OCI-LY7 (cell line): Measurements from ENCODE around the gene SH3RF3. TPM values are rescaled to one million over a fixed set of nuclear protein-coding genes. Genes with fewer than 3 reads are reported as not detected.

ENCODE experiments used
- BruUV-seq: library from RNA; stranded (reverse); fragments of 400-500 nt; replicated peaks from 2 replicates; lab custom pipeline; 2021; lab: Mats Ljungman, UMichigan
- CTCF ChIA-PET: fragments of 300-600 bp; sonication (Branson Sonifier 250); formaldehyde crosslinking; loops from one replicate; lab custom pipeline; 2022; ENCODE audit warnings: antibody characterized with exemption; ENCODE audit not compliant: unreplicated experiment; lab: Charles Lee
- POLR2A ChIA-PET: fragments of 300-600 bp; sonication (Branson Sonifier 250); formaldehyde crosslinking; loops from one replicate; lab custom pipeline; 2022; ENCODE audit warnings: antibody characterized with exemption; lab: Charles Lee
- DNase-seq: peaks from one replicate; pipeline ENCODE4 v3.0.0-alpha.2; 2015; ENCODE audit warnings: low spot score
- H2AFZ ChIP-seq: fragments of 200-600 bp; sonication (generic), shearing (Covaris generic); 2 replicates; pipeline ENCODE4 v1.6.1; 2014; ENCODE audit warnings: mild to moderate bottlenecking, antibody characterized with exemption, low read length, moderate library complexity
- H3K27ac ChIP-seq: fragments of 200-600 bp; sonication (generic); 2 replicates; pipeline ENCODE4 v1.5.1; 2014; ENCODE audit warnings: mixed run types, low read depth, mild to moderate bottlenecking, moderate library complexity, low read length, inconsistent platforms; ENCODE audit not compliant: poor library complexity, severe bottlenecking
- H3K36me3 ChIP-seq: fragments of 200-600 bp; sonication (generic); 2 replicates; pipeline ENCODE4 v1.6.1; 2014; ENCODE audit warnings: mild to moderate bottlenecking, antibody characterized with exemption, low read length, moderate library complexity, mixed read lengths; ENCODE audit not compliant: insufficient read depth
- H3K4me1 ChIP-seq: fragments of 200-600 bp; sonication (generic); 2 replicates; pipeline ENCODE4 v1.5.1; 2014; ENCODE audit warnings: mild to moderate bottlenecking, low read length; ENCODE audit not compliant: insufficient read depth, poor library complexity, severe bottlenecking
- H3K4me2 ChIP-seq: fragments of 200-600 bp; sonication (generic); 2 replicates; pipeline ENCODE4 v1.6.1; 2014; ENCODE audit warnings: mild to moderate bottlenecking, low read length
- H3K4me3 ChIP-seq: fragments of 200-600 bp; sonication (generic); 2 replicates; pipeline ENCODE4 v1.5.1; 2014; ENCODE audit warnings: mild to moderate bottlenecking, low read depth, low read length; ENCODE audit not compliant: poor library complexity, severe bottlenecking
- H3K79me2 ChIP-seq: fragments of 200-600 bp; sonication (generic); 2 replicates; pipeline ENCODE4 v1.6.1; 2016; ENCODE audit warnings: low read depth, mild to moderate bottlenecking, low read length, moderate library complexity, mixed read lengths; ENCODE audit not compliant: insufficient read depth
- H3K9me2 ChIP-seq: fragments of 200-600 bp; sonication (generic); 2 replicates; pipeline ENCODE4 v1.6.1; 2016; ENCODE audit warnings: mild to moderate bottlenecking, low read length, mixed read lengths; ENCODE audit not compliant: insufficient read depth
- H3K9me3 ChIP-seq: fragments of 200-600 bp; sonication (generic); 2 replicates; pipeline ENCODE4 v1.6.1; 2014; ENCODE audit warnings: mild to moderate bottlenecking, mixed run types, low read length, mixed read lengths
- H4K20me1 ChIP-seq: fragments of 200-600 bp; sonication (generic); 2 replicates; pipeline ENCODE4 v1.6.1; 2014; ENCODE audit warnings: mild to moderate bottlenecking, antibody characterized with exemption, low read length, moderate library complexity, mixed read lengths; ENCODE audit not compliant: insufficient read depth
- EZH2phosphoT487 ChIP-seq: fragments of 200-600 bp; sonication (generic); IDR thresholded peaks from 2 replicates; pipeline ENCODE4 v1.6.1; 2018; ENCODE audit warnings: low read depth, borderline replicate concordance, mild to moderate bottlenecking, mixed run types, antibody characterized with exemption, low read length, moderate library complexity, mixed read lengths
- intact Hi-C: fragments of 100-400 bp; cut with micrococcal nuclease; formaldehyde crosslinking; loops from one replicate; pipeline ENCODE4 v1.10.0; 2022; ENCODE audit not compliant: unreplicated experiment
- total RNA-seq, 2 experiments: library from RNA; depleted of rRNA in 1 of 2; stranded (reverse); fragments of >200 nt in 1 of 2; shearing (Covaris generic) in 1 of 2; gene quantifications; 2 replicates each; pipeline ENCODE4 v1.2.3, GENCODE V29; 2014 to 2022
- TF ChIP-seq, protein P1 (sequence below): fragments of 200-600 bp; sonication (generic); conservative IDR thresholded peaks from 2 replicates; pipeline ENCODE4 v1.5.1; 2014; ENCODE audit warnings: mild to moderate bottlenecking, antibody characterized with exemption, low read length, moderate library complexity, mixed read lengths

SH3RF3 gene
- total RNA-seq, 2 experiments from 2014 or later, result not detected

GRCh38 chr2:109138449-109138848 lies 9.4 kb downstream of the SH3RF3 start:
- BruUV-seq, result no TSS peak
- Histone ChIP-seq H3K9me2 (no peaks in the 10 kb centered on the region), H3K27ac (no peak overlapping the region), H2AFZ (no peak overlapping the region), H3K4me1 (no peaks in the 10 kb centered on the region), H3K79me2 (no peaks in the 10 kb centered on the region), H3K4me3 (no peak overlapping the region), H3K36me3 (no peaks in the 10 kb centered on the region), H4K20me1 (no peaks in the 10 kb centered on the region), H3K4me2 (no peak overlapping the region), H3K9me3 (no peaks in the 10 kb centered on the region)
- intact Hi-C loops, result loop anchor here (10.0 kb wide), 2 partner anchors 76 to 146 kb away; no protein-coding TSS in a partner anchor
- POLR2A ChIA-PET, result interaction anchor here (0.6 kb wide), 1 partner anchor 458 kb away, joined by 5 read pairs; no protein-coding TSS in a partner anchor
- CTCF ChIA-PET, result no interaction called here
- TF ChIP-seq, protein P1, sequence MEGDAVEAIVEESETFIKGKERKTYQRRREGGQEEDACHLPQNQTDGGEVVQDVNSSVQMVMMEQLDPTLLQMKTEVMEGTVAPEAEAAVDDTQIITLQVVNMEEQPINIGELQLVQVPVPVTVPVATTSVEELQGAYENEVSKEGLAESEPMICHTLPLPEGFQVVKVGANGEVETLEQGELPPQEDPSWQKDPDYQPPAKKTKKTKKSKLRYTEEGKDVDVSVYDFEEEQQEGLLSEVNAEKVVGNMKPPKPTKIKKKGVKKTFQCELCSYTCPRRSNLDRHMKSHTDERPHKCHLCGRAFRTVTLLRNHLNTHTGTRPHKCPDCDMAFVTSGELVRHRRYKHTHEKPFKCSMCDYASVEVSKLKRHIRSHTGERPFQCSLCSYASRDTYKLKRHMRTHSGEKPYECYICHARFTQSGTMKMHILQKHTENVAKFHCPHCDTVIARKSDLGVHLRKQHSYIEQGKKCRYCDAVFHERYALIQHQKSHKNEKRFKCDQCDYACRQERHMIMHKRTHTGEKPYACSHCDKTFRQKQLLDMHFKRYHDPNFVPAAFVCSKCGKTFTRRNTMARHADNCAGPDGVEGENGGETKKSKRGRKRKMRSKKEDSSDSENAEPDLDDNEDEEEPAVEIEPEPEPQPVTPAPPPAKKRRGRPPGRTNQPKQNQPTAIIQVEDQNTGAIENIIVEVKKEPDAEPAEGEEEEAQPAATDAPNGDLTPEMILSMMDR, result no peak
- no peak for TF ChIP-seq EZH2phosphoT487
- no peak for DNase-seq

DNA sequence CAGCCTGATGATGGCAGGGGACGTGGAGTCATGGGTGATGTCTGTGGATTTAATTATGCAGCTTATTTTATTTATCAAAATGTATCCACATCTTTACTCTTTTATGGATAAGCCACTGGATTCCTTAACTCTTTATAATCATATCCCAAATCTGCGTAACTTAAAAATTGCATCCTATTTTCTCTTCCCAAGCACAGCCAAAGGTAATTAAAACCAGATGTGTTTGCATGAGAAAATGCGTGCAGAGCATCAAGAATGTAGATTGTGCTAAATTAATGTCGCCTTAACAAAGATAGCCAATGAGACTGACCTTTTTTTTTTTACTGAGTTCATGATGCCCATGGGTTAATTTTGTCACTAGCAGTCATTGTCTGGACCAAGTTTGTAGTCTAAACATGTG lies 10.0 kb downstream of the SH3RF3 start:
- CTCF ChIA-PET, result no interaction called here
- Histone ChIP-seq H3K27ac (no peak overlapping the region), H3K9me3 (no peaks in the 10 kb centered on the region), H3K4me2 (no peak overlapping the region), H3K4me1 (no peaks in the 10 kb centered on the region), H3K9me2 (no peaks in the 10 kb centered on the region), H4K20me1 (no peaks in the 10 kb centered on the region), H2AFZ (no peak overlapping the region), H3K36me3 (no peaks in the 10 kb centered on the region), H3K4me3 (no peak overlapping the region), H3K79me2 (no peaks in the 10 kb centered on the region)
- DNase-seq, result no peak
- no peak for TF ChIP-seq EZH2phosphoT487
- TF ChIP-seq, protein P1, result no peak
- no TSS peak for BruUV-seq
- intact Hi-C loops, result loop anchor here (10.0 kb wide), 2 partner anchors 76 to 146 kb away; no protein-coding TSS in a partner anchor
- POLR2A ChIA-PET, result interaction anchor here (0.6 kb wide), 1 partner anchor 458 kb away, joined by 5 read pairs; no protein-coding TSS in a partner anchor

GRCh38 chr2:109139865-109140396 lies 10.9 kb downstream of the SH3RF3 start:
- POLR2A ChIA-PET, result no interaction called here
- intact Hi-C loops, result loop anchor here (10.0 kb wide), 2 partner anchors 75 to 145 kb away; no protein-coding TSS in a partner anchor
- no peaks in the 10 kb centered on the region for H3K79me2 ChIP-seq

More at GRCh38 chr2:109139865-109140396, 10.9 kb downstream of the SH3RF3 start:
- CTCF ChIA-PET, result no interaction called here
- Histone ChIP-seq H3K27ac (no peak overlapping the region), H2AFZ (no peak overlapping the region), H3K36me3 (no peaks in the 10 kb centered on the region), H3K9me2 (no peaks in the 10 kb centered on the region), H4K20me1 (no peaks in the 10 kb centered on the region), H3K4me3 (no peak overlapping the region), H3K4me2 (no peak overlapping the region), H3K9me3 (no peaks in the 10 kb centered on the region), H3K4me1 (no peaks in the 10 kb centered on the region)
- DNase-seq, result no peak
- no TSS peak for BruUV-seq
- no peak for TF ChIP-seq EZH2phosphoT487
- TF ChIP-seq, protein P1, result no peak
